ENCODE results near the gene LRIG2.
"Not testable (repeated sequence)": the region's sequence is repeated elsewhere in the genome, so short reads cannot be mapped to it uniquely, and the experiment has no call there.

GRCh38 chr1:113077978-113078377, 5.0 kb downstream of the LRIG2 start:
- TF ChIP-seq SREBF2 (CRISPR knock-in tag; IDR thresholded peaks at IDR 0.05); PTBP1 (IDR thresholded peaks at IDR 0.05; ENCODE audit: low read depth, low read length): not testable (repeated sequence)
